ACHN (cell line): ENCODE measurements around the gene MINDY1.

Experiments
- DNase-seq: peaks from one replicate; pipeline ENCODE4 v3.0.0-alpha.2; 2015
- in situ Hi-C: cut with HindIII; loops from 2 replicates; pipeline ENCODE4 v1.10.0; 2017; ENCODE audit warnings: low sequenced_read_pairs, low pct_ligation_motif_present, low pct_unique_long_range_greater_than_20kb

Gene MINDY1, protein sequence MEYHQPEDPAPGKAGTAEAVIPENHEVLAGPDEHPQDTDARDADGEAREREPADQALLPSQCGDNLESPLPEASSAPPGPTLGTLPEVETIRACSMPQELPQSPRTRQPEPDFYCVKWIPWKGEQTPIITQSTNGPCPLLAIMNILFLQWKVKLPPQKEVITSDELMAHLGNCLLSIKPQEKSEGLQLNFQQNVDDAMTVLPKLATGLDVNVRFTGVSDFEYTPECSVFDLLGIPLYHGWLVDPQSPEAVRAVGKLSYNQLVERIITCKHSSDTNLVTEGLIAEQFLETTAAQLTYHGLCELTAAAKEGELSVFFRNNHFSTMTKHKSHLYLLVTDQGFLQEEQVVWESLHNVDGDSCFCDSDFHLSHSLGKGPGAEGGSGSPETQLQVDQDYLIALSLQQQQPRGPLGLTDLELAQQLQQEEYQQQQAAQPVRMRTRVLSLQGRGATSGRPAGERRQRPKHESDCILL

GRCh38 chr1:151006327-151007052, at the start of gene MINDY1:
Gene MINDY1 (minus strand): TSS chr1:151006902. CDS start chr1:151002617, 4,285 bp downstream.
- DNase-seq, result peak; percentile 92
- in situ Hi-C loops, result no loop called here

- no peak for DNase-seq
- in situ Hi-C loops, result no loop called here
Observed at GRCh38 chr1:151056149-151056548, 49.4 kb upstream of the MINDY1 start.

DNA sequence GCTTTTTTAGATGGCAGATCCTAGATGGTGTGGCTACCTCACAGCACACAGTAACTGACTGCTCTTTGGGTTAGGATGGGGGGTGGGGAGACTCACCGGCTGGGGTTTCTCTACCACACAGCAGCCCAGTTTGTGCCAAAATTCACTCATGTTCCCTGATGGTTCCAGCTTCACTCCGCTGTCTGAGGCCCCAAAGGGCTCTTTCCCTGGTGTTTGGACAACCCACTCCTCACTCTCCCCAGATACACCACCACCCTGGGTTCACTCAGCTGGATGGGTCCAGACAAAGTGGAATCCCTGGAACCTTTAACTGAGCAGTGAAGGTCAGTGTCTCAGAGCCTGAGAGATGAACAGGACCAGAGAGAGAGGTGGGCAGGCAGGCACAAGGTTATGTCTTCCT, 48.9 kb upstream of the MINDY1 start:
- in situ Hi-C loops, result no loop called here
- DNase-seq, result no peak

- no peak for DNase-seq
- in situ Hi-C loops, result no loop called here
Observed at GRCh38 chr1:151054971-151055547, 48.4 kb upstream of the MINDY1 start.

DNA sequence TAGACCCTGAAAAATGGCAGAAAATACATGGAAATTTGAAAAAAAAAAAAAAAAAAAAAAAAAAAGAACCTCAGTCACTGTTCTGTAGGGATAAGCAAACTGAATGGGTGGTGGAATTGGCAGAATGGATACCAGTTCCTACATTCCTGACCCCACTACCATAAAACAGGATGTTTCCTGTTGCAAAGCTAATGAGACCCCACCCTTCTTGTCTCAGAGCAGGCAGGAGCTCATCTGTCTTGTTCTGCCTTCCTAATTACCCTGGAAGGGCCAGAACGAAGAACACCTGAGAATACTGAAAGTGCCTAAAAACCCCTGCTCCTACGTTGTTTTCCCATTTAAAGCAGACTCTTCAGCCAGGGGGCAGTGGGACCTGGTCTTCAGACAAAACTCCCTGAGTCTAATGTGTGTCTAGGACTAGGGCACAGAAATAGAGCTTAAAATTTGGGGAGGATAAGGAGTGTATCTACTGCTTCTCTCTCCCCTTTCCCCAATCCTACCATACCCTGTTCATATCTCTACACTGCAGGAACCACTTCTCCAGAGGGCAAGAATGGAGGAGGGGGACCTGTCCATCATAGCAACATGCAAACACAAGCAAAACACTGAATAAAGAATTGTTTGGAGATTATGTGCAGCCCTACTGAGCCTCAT, 44.8 kb upstream of the MINDY1 start:
- no peak for DNase-seq
- in situ Hi-C loops, result no loop called here

DNA sequence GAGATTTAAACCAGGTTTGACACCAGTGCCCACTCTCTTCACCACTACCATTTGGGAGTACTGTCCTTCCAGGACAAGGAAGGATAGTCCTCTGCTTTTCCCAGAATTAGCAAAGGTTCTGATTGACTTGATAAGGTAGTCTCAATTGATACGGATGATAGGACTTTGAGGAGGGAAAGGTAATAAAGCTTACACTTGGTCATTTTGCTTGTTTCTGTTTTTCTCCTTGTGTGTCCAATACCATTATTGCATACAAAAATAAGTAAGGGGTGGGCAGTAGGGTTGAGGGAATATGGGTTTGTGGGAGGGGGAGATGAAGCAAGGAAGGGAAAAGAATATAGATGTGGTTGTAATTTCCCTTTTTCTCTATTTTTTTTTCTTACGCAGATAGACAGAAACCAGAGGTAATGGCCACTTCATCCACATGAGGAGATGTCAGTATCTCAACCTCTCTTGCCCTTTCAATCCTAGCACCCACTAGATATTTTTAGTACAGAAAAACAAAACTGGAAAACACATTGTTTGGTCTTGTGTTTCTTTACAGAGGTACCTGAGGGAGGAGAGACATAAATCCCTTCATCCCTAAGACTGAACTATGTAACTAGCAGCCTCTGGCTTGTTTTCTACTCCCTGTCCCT, 43.5 kb upstream of the MINDY1 start:
- in situ Hi-C loops, result no loop called here
- DNase-seq, result no peak

DNA sequence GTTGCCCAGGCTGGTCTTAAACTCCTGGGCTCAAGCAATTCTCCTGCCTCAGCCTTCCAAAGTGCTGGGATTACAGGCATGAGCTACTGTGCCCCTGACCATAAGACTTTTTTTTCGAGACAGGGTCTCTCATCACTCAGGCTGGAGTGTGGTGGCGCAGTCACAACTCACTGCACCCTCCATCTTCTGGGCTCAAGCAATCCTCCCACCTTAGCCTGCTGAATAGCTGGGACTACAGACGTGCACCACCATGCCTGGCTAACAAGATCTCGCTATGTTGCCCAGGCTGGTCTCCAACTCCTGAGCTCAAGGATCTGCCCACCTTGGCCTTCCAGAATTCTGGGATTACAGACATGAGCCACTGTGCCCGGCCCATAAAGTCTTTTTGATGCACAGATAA, 42.8 kb upstream of the MINDY1 start:
- DNase-seq, result no peak
- in situ Hi-C loops, result no loop called here

GRCh38 chr1:151048645-151049032, 41.9 kb upstream of the MINDY1 start:
- no peak for DNase-seq
- in situ Hi-C loops, result no loop called here

DNA sequence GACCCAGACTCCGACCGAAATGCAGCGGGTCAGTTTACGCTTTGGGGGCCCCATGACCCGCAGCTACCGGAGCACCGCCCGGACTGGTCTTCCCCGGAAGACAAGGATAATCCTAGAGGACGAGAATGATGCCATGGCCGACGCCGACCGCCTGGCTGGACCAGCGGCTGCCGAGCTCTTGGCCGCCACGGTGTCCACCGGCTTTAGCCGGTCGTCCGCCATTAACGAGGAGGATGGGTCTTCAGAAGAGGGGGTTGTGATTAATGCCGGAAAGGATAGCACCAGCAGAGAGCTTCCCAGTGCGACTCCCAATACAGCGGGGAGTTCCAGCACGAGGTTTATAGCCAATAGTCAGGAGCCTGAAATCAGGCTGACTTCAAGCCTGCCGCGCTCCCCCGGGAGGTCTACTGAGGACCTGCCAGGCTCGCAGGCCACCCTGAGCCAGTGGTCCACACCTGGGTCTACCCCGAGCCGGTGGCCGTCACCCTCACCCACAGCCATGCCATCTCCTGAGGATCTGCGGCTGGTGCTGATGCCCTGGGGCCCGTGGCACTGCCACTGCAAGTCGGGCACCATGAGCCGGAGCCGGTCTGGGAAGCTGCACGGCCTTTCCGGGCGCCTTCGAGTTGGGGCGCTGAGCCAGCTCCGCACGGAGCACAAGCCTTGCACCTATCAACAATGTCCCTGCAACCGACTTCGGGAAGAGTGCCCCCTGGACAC, 41.4 kb upstream of the MINDY1 start:
- in situ Hi-C loops, result no loop called here
- DNase-seq, result peak; percentile 82

- in situ Hi-C loops, result no loop called here
- peak; percentile 84 for DNase-seq
Observed at GRCh38 chr1:151047591-151047924, 40.9 kb upstream of the MINDY1 start, which contains the start of gene C1orf56. Gene C1orf56 (plus strand): TSS chr1:151047751. CDS start chr1:151047848, 97 bp downstream.

GRCh38 chr1:151043163-151043562, 36.5 kb upstream of the MINDY1 start:
- in situ Hi-C loops, result no loop called here
- DNase-seq, result no peak

DNA sequence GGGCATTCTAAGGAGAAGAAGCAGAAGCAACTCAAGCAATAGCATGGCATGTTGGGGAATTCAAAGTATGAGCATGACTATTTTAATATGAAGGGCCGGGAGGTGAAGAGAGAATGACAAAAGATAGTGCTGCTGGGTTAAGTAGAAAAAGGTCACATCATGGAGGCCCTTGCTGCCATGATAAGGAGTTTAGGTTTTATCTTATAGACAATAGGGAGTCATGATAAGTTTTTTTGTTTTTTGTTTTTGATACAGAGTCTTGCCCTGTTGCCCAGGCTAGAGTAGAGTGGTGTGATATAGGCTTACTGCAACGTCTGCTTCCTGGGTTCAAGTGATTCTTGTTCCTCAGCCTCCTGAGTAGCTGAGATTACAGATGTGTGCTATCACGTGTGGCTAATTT, 32.8 kb upstream of the MINDY1 start:
- no peak for DNase-seq
- in situ Hi-C loops, result no loop called here

GRCh38 chr1:151037032-151037431, 30.3 kb upstream of the MINDY1 start:
- in situ Hi-C loops, result no loop called here
- no peak for DNase-seq

DNA sequence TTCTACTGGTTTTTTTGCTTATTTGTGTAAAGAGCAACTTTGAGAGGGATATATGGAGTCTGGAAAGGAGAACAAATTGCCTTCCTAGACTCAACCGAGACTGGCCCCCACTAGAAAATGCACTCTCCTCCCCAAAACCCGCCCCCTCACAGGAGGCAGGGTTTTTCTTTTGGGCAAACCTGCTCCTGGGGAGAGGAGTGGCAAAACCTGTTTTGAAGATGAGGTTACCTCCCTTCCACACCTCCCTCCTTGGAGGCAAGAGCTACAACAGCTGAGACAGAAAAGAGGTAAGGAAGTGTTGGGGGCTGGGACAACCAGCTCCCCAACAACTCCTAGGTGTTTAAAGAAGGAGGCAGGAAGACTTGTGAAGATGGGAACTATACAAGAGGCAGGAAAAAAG, 29.7 kb upstream of the MINDY1 start, which contains the start of gene BNIPL:
Gene BNIPL (plus strand): TSS at position 231 of the 400 bp plus-strand sequence. CDS start 140 bp downstream, at position 371.
- no peak for DNase-seq
- in situ Hi-C loops, result no loop called here

DNA sequence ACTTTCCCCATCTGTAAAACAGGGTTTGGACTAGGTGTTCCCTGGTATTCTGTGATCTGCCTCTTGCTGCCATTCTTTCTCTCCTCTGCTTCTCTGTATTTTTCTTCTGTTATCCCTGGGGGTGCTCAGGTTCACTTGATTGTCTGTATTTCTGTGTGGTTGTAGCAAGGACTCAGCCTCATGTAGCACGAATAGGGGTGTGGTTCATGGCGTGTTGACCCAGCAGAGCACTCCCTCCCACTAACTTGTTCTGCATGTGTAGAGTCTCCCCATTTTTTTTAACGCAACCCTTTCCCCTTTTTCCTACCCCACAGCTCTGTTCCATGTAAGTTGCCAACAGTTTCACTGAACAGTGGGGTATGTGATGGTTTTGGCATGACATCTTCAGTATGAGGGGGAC, 28.5 kb upstream of the MINDY1 start:
- in situ Hi-C loops, result no loop called here
- DNase-seq, result no peak

DNA sequence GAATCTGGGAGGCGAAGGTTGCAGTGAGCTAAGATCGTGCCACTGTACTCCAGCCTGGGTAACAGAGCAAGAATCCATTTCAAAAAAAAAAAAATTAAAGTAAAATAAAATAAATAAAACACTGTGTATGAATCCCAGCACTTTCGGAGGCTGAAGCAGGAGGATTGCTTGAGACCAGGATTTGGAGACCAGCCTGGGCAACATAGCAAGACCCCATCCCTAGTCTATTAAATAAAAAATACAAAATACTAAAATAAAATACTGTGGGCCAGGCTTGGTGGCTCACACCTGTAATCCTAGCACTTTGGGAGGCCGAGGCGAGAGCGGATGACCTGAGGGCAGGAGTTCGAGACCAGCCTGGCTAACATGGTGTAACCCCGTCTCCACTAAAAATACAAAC, 25.5 kb upstream of the MINDY1 start:
- no peak for DNase-seq
- in situ Hi-C loops, result no loop called here

DNA sequence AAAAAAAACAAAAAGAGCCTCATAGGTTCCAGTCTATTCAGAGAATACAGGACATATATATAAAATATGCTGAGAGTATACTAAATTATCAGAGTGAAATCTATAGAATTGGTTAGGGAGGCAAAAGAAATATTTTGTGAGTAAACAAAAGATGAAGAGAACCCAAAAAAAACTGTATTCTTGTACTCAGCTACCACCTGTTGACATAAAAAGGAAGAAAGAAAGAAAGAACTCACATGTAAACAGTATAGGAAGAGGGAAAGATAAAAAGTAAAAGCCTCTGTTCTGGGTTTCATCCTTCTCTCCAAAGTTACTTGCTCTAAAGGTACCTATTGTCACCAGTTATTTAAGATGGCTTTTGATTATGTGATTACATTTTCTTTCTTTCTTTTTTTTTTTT, 19.8 kb upstream of the MINDY1 start:
- DNase-seq, result no peak
- in situ Hi-C loops, result no loop called here

DNA sequence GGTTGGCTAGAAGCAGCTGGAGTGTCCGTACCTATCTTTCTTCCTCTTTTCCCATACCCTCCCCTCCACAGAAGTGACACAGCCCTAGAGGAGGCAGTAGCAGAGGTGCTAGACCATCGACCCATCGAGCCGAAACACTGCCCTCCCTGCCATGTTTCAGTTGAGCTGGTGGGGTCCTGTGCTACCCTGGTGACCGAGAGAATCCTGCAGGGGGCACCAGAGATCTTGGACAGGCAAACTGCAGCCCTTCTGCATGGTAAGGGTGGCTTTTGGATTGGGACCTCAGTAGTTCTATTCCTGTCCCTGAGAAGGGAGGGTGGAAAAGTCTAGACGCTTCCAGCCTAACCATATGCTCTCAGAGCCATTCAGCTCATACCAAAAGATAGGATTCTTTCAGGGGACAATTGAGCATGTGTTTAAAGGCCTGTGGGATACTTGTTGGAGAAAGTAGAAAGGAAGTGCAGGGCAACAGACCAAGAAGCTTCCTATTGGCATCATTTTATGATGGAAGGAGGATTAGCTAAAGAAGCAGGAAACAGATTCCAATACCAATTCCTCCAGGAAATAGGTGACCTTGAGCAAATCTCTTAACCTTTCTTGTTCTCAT, 17.9 kb upstream of the MINDY1 start:
- peak; percentile 77 for DNase-seq
- in situ Hi-C loops, result no loop called here
